ENCODE results near the gene HAPSTR1. TPM values are rescaled to one million over a fixed set of nuclear protein-coding genes. Genes with fewer than 3 reads are reported as not detected.

Gene HAPSTR1
- total RNA-seq, 5 donors from 2014 or later (not counting 1 experiment from before 2014, with no cell fraction given), result 79.3 to 123 (median 87.1) TPM

- H3K27me3 ChIP-seq (replicated peaks in 1 of 2; ENCODE audit: control insufficient read depth in 2 of 2, extremely low read depth in 1 of 2, insufficient read depth in 2 of 2, low read length in 1 of 2), result no peaks in the 10 kb centered on the region
- under 1% methylated on average over 51 of the region's 51 CpGs for WGBS (ENCODE audit: insufficient coverage)
- peak in 31 of 35 experiments; percentile 4 to 61 (median 28) for DNase-seq
- H3K27ac ChIP-seq (ENCODE audit: low read length), result peak overlapping the region; percentile 76
- peak; percentile 11 to 30 (median 28) for ATAC-seq (replicated peaks in 1 of 4)
- H3K9me3 Mint-ChIP-seq, result no peaks in the 10 kb centered on the region
- peaks cover 0 to 16% of the 10 kb centered on the region in 2 donors for H3K36me3 ChIP-seq (ENCODE audit: control insufficient read depth in 2 of 2, extremely low read depth in 1 of 2, insufficient read depth in 1 of 2, low read length in 1 of 2)
- peak overlapping the region; percentile 31 to 58 for H3K27ac Mint-ChIP-seq
- H3K4me1 Mint-ChIP-seq, result peaks cover 41 to 48% (median 41%) of the 10 kb centered on the region in 3 donors
- H3K4me3 Mint-ChIP-seq, result peak overlapping the region; percentile 68 to 94 (median 84)
- CTCF ChIA-PET, result interaction anchor here in 1 of 2 donors (0.6 to 1.8 kb wide), 3 partner anchors 11 to 47 kb away, joined by 4 to 11 read pairs (median 8); no protein-coding TSS in a partner anchor
- peaks cover 30 to 36% of the 10 kb centered on the region in 2 experiments for H3K4me1 ChIP-seq (ENCODE audit: control insufficient read depth in 1 of 2, extremely low read depth in 1 of 2, insufficient read depth in 2 of 2, low read length in 2 of 2)
- H3K27me3 Mint-ChIP-seq, result no peaks in the 10 kb centered on the region
- peak overlapping the region; percentile 81 to 96 for H3K4me3 ChIP-seq (ENCODE audit: control insufficient read depth in 1 of 2, extremely low read depth in 1 of 2, low read length in 1 of 2)
- peaks cover 27% of the 10 kb centered on the region for H3K36me3 Mint-ChIP-seq
- no peaks in the 10 kb centered on the region for H3K9me3 ChIP-seq
- POLR2A ChIA-PET, result interaction anchor here (0.6 to 3.4 kb wide), 8 partner anchors 10 to 517 kb away, joined by 3 to 78 read pairs (median 6); no protein-coding TSS in a partner anchor
Measured at GRCh38 chr16:9091867-9092281, 430 bp downstream of the HAPSTR1 start.

DNA sequence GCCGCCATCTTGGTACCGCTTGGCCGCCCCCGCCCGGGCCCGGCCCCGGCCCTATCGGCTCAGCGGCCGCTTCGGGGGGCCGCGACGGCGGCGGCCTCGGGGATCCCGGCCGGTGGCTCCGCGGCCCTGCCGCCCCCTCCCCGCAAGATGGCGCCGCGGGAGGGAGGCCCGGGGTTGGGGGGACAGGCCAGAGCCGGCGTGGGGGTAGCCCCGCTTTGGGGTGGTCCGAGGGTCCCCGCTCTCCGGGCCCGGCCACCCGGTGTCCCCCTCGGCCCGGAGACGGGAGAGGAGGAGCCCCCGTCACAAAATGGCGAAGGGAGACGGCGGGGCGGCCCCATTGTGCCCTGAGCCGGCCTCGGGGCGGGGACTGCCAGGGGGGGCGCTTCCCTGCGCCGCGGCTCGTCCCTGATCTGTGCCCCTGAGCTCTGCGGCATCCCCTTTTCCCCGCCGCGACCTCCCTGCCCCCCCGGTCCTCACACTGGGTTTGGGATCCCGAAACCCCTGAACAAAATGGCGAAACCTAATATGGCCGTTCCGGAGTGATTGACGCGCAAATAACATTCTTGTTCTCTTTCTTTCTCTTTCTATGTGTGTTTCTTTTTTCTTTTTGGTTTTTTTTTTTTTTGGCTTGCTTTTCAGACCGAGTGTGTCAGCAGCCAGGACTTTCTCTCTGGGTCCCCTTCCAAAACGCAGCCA lies 986 bp downstream of the HAPSTR1 start:
- WGBS (ENCODE audit: insufficient coverage), result under 1% methylated on average over 53 of the region's 64 CpGs
- H3K4me1 ChIP-seq (ENCODE audit: control insufficient read depth in 1 of 2, extremely low read depth in 1 of 2, insufficient read depth in 2 of 2, low read length in 2 of 2), result peaks cover 34 to 36% of the 10 kb centered on the region in 2 experiments
- peak overlapping the region; percentile 81 to 96 for H3K4me3 ChIP-seq (ENCODE audit: control insufficient read depth in 1 of 2, extremely low read depth in 1 of 2, low read length in 1 of 2)
- Mint-ChIP-seq H3K9me3 (no peaks in the 10 kb centered on the region), H3K4me3 (peak overlapping the region; percentile 94 to 100 (median 100)), H3K36me3 (peaks cover 30% of the 10 kb centered on the region), H3K27me3 (no peaks in the 10 kb centered on the region), H3K4me1 (peaks cover 45 to 52% (median 45%) of the 10 kb centered on the region in 3 donors), H3K27ac (peak overlapping the region; percentile 96 to 99)
- DNase-seq (peak in 32 of 35 experiments; percentile 21 to 67 (median 42)), ATAC-seq (replicated peaks in 1 of 4) (peak in 2 of 4 experiments; percentile 3 to 5)
- H3K36me3 ChIP-seq (ENCODE audit: control insufficient read depth in 2 of 2, extremely low read depth in 1 of 2, insufficient read depth in 1 of 2, low read length in 1 of 2), result peaks cover 0 to 19% of the 10 kb centered on the region in 2 donors
- POLR2A ChIA-PET, result interaction anchor here (0.6 to 3.4 kb wide), 6 partner anchors 10 to 57 kb away, joined by 3 to 78 read pairs (median 4); no protein-coding TSS in a partner anchor
- CTCF ChIA-PET, result interaction anchor here in 1 of 2 donors (0.6 kb wide), 1 partner anchor 14 kb away, joined by 4 read pairs; no protein-coding TSS in a partner anchor
- H3K27ac ChIP-seq (ENCODE audit: low read length), result peak overlapping the region; percentile 76
- no peaks in the 10 kb centered on the region for H3K27me3 ChIP-seq (replicated peaks in 1 of 2; ENCODE audit: control insufficient read depth in 2 of 2, extremely low read depth in 1 of 2, insufficient read depth in 2 of 2, low read length in 1 of 2)
- no peaks in the 10 kb centered on the region for H3K9me3 ChIP-seq

- ATAC-seq (replicated peaks in 1 of 4) (no peak), DNase-seq (peak in 26 of 35 experiments; percentile 7 to 51 (median 25))
- WGBS (ENCODE audit: insufficient coverage), result 0% methylated on average over 14 of the region's 18 CpGs
- Histone ChIP-seq H3K27ac (ENCODE audit: low read length) (peak overlapping the region; percentile 76), H3K4me1 (ENCODE audit: control insufficient read depth in 1 of 2, extremely low read depth in 1 of 2, insufficient read depth in 2 of 2, low read length in 2 of 2) (peaks cover 36 to 40% of the 10 kb centered on the region in 2 experiments), H3K36me3 (ENCODE audit: control insufficient read depth in 2 of 2, extremely low read depth in 1 of 2, insufficient read depth in 1 of 2, low read length in 1 of 2) (peaks cover 0 to 24% of the 10 kb centered on the region in 2 donors), H3K9me3 (no peaks in the 10 kb centered on the region), H3K4me3 (ENCODE audit: control insufficient read depth in 1 of 2, extremely low read depth in 1 of 2, low read length in 1 of 2) (peak overlapping the region; percentile 81 to 96), H3K27me3 (replicated peaks in 1 of 2; ENCODE audit: control insufficient read depth in 2 of 2, extremely low read depth in 1 of 2, insufficient read depth in 2 of 2, low read length in 1 of 2) (no peaks in the 10 kb centered on the region)
- POLR2A ChIA-PET, result interaction anchor here (0.6 to 3.4 kb wide), 6 partner anchors 9 to 28 kb away, joined by 3 to 78 read pairs (median 3); no protein-coding TSS in a partner anchor
- Mint-ChIP-seq H3K9me3 (no peaks in the 10 kb centered on the region), H3K27ac (peak overlapping the region; percentile 96 to 99), H3K27me3 (no peaks in the 10 kb centered on the region), H3K4me3 (peak overlapping the region; percentile 94 to 100 (median 100)), H3K36me3 (peaks cover 35% of the 10 kb centered on the region), H3K4me1 (peaks cover 50 to 57% (median 50%) of the 10 kb centered on the region in 3 donors)
- CTCF ChIA-PET, result no interaction called here
Measured at GRCh38 chr16:9092978-9093344, 1.5 kb downstream of the HAPSTR1 start.

- WGBS (ENCODE audit: insufficient coverage), result 17% methylated on average over 3 of the region's 8 CpGs
- no peak overlapping the region for H3K27ac ChIP-seq (ENCODE audit: low read length)
- POLR2A ChIA-PET, result interaction anchor here (0.6 to 1.5 kb wide), 4 partner anchors 12 to 149 kb away, joined by 3 to 7 read pairs (median 4); no protein-coding TSS in a partner anchor
- H3K4me1 Mint-ChIP-seq, result peaks cover 63 to 70% (median 63%) of the 10 kb centered on the region in 3 donors
- no peak for ATAC-seq (replicated peaks in 1 of 4)
- peak overlapping the region; percentile 81 to 96 for H3K4me3 ChIP-seq (ENCODE audit: control insufficient read depth in 1 of 2, extremely low read depth in 1 of 2, low read length in 1 of 2)
- no peaks in the 10 kb centered on the region for H3K9me3 ChIP-seq
- H3K27ac Mint-ChIP-seq, result peak overlapping the region; percentile 53
- H3K27me3 Mint-ChIP-seq, result no peaks in the 10 kb centered on the region
- H3K36me3 Mint-ChIP-seq, result peaks cover 43% of the 10 kb centered on the region
- CTCF ChIA-PET, result interaction anchor here in 1 of 2 donors (0.6 kb wide), 1 partner anchor 45 kb away, joined by 3 read pairs; no protein-coding TSS in a partner anchor
- H3K4me1 ChIP-seq (ENCODE audit: control insufficient read depth in 1 of 2, extremely low read depth in 1 of 2, insufficient read depth in 2 of 2, low read length in 2 of 2), result peaks cover 42 to 52% of the 10 kb centered on the region in 2 experiments
- H3K9me3 Mint-ChIP-seq, result no peaks in the 10 kb centered on the region
- peaks cover 2 to 27% of the 10 kb centered on the region in 2 donors for H3K36me3 ChIP-seq (ENCODE audit: control insufficient read depth in 2 of 2, extremely low read depth in 1 of 2, insufficient read depth in 1 of 2, low read length in 1 of 2)
- DNase-seq, result no peak
- no peaks in the 10 kb centered on the region for H3K27me3 ChIP-seq (replicated peaks in 1 of 2; ENCODE audit: control insufficient read depth in 2 of 2, extremely low read depth in 1 of 2, insufficient read depth in 2 of 2, low read length in 1 of 2)
- H3K4me3 Mint-ChIP-seq, result peak overlapping the region; percentile 94 to 100 (median 100)
Measured at GRCh38 chr16:9094011-9094846, 2.8 kb downstream of the HAPSTR1 start.

DNA sequence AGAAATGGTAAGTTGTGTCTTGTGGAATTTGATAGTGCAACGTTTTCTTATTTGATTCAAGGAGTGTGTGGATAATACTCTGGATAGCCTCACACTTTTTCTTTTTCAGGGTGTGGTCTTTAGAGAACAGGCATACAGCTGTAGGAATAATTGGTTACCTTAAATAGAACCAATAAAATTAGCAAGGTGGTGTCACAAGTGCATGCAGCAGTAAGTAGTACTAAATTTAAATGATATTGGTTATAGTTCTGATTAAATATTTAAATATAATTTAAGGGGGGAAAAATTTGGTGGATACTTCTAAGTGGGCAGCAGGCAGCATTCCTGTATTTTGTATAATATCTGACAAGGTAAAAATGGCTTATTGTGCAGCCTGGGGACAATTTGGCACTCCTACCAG lies 3.7 kb downstream of the HAPSTR1 start:
- Histone ChIP-seq H3K4me3 (ENCODE audit: control insufficient read depth in 1 of 2, extremely low read depth in 1 of 2, low read length in 1 of 2) (peak overlapping the region in 1 of 2 donors; percentile 59), H3K4me1 (ENCODE audit: control insufficient read depth in 1 of 2, extremely low read depth in 1 of 2, insufficient read depth in 2 of 2, low read length in 2 of 2) (peaks cover 52% of the 10 kb centered on the region in 2 experiments), H3K36me3 (ENCODE audit: control insufficient read depth in 2 of 2, extremely low read depth in 1 of 2, insufficient read depth in 1 of 2, low read length in 1 of 2) (peaks cover 2 to 27% of the 10 kb centered on the region in 2 donors), H3K27ac (ENCODE audit: low read length) (no peak overlapping the region), H3K9me3 (no peaks in the 10 kb centered on the region), H3K27me3 (replicated peaks in 1 of 2; ENCODE audit: control insufficient read depth in 2 of 2, extremely low read depth in 1 of 2, insufficient read depth in 2 of 2, low read length in 1 of 2) (no peaks in the 10 kb centered on the region)
- ATAC-seq (replicated peaks in 1 of 4) (no peak), DNase-seq (no peak)
- Mint-ChIP-seq H3K27ac (no peak overlapping the region), H3K27me3 (no peaks in the 10 kb centered on the region), H3K4me3 (peak overlapping the region; percentile 78 to 100 (median 94)), H3K36me3 (peaks cover 52% of the 10 kb centered on the region), H3K4me1 (peaks cover 67 to 73% (median 67%) of the 10 kb centered on the region in 3 donors), H3K9me3 (no peaks in the 10 kb centered on the region)
- ChIA-PET CTCF (no interaction called here), POLR2A (no interaction called here)
- no CpG with 5 or more reads among the region's 1 CpG for WGBS (ENCODE audit: insufficient coverage)
